H1 (cell line): ENCODE results near the gene INTU.

Source experiments
- JUN ChIP-seq: IDR thresholded peaks from 2 replicates; pipeline ENCODE4 v1.6.1; 2011; ENCODE audit warnings: low read depth, mild to moderate bottlenecking, improper control_type of control experiment, low read length
- POLR2AphosphoS5 ChIP-seq: IDR thresholded peaks from 2 replicates; pipeline ENCODE4 v1.6.1; 2011; ENCODE audit warnings: low read depth, low read length
- SIN3A ChIP-seq, 2 experiments: IDR thresholded peaks in 1 of 2; conservative IDR thresholded peaks in 1 of 2; 2 replicates each; pipeline ENCODE4 v1.6.1; 2011 to 2012; ENCODE audit warnings: low read length in 2 of 2, improper control_type of control experiment in 1 of 2, low read depth in 1 of 2, mild to moderate bottlenecking in 1 of 2
- SP2 ChIP-seq: IDR thresholded peaks from 2 replicates; pipeline ENCODE4 v1.6.1; 2012; ENCODE audit warnings: mild to moderate bottlenecking, low read length, inconsistent platforms
- ZNF274 ChIP-seq: IDR thresholded peaks from 2 replicates; pipeline ENCODE4 v1.7.0; 2012; ENCODE audit warnings: low read length, borderline replicate concordance; ENCODE audit errors: extremely low read depth
- TF ChIP-seq, protein P1 (sequence below), 3 experiments: IDR thresholded peaks; 1 replicate in 2 of 3; 2 replicates in 1 of 3; pipeline versions ENCODE4 v1.5.1 to v1.6.1; 2011; ENCODE audit warnings: low read length in 3 of 3, mild to moderate bottlenecking in 3 of 3, inconsistent platforms in 2 of 3, low read depth in 1 of 3, moderate library complexity in 1 of 3; ENCODE audit not compliant: insufficient read depth in 1 of 3; ENCODE audit errors: control extremely low read depth in 1 of 3

DNA sequence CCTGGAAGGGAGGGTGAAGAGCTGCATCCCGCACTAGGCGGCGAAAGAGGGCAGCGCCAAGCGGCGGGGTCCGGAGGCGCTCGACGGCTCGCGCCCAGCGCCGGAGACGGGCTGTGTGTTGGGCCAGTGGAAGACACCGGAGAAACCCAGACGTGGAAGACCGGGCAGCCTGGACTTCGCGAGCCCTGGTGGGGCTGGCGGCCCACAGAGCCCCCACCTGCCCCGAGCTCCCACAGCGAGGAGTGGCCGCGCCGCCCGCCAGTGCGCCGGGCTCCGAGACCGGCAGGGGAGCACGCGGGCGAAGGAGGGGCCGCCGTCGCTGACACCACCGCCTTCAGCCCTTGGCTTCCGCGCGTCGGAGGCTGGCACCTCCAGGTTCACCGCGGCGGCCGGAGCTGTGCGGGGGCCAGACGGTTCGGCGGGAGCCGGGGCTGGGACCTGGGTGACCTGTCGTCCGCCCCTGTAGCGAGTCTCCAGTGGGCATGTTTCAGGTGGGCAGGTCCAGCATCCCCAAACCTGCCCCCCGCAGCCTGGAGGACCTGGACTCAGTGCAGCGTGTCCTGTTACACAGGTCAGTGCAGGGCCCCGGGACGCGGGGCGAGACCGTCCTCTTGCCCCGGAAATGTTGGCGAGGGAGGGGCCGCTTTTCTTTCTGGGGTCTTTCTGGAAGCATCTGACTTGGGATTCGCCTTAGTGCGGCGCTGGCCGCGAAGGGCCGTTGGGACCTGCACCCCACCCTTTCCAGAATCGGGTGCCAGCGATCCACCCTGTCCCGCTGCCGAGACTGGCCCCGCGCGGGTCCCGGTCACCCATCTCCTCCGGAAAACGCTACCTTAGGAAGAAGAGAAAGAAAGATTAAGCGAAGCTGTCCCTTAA lies 9.6 kb upstream of the INTU start:
- TF ChIP-seq SP2 (no peak), JUN (no peak), SIN3A (conservative IDR thresholded peaks at IDR 0.05 in 1 of 2, IDR thresholded peaks at IDR 0.05 in 1 of 2; ENCODE audit: low read depth in 1 of 2, low read length in 2 of 2) (peak in 1 of 2 experiments; percentile 58; a peak in 2 of 4 replicates), ZNF274 (no peak), POLR2AphosphoS5 (no peak)
- TF ChIP-seq, protein P1, sequence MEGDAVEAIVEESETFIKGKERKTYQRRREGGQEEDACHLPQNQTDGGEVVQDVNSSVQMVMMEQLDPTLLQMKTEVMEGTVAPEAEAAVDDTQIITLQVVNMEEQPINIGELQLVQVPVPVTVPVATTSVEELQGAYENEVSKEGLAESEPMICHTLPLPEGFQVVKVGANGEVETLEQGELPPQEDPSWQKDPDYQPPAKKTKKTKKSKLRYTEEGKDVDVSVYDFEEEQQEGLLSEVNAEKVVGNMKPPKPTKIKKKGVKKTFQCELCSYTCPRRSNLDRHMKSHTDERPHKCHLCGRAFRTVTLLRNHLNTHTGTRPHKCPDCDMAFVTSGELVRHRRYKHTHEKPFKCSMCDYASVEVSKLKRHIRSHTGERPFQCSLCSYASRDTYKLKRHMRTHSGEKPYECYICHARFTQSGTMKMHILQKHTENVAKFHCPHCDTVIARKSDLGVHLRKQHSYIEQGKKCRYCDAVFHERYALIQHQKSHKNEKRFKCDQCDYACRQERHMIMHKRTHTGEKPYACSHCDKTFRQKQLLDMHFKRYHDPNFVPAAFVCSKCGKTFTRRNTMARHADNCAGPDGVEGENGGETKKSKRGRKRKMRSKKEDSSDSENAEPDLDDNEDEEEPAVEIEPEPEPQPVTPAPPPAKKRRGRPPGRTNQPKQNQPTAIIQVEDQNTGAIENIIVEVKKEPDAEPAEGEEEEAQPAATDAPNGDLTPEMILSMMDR (IDR thresholded peaks at IDR 0.05; ENCODE audit: control extremely low read depth in 1 of 3, insufficient read depth in 1 of 3, low read depth in 1 of 3, low read length in 3 of 3), result peak; percentile 50 to 62 (median 56)
